Measurements from ENCODE around the gene CASD1.

CASD1 gene

DNA sequence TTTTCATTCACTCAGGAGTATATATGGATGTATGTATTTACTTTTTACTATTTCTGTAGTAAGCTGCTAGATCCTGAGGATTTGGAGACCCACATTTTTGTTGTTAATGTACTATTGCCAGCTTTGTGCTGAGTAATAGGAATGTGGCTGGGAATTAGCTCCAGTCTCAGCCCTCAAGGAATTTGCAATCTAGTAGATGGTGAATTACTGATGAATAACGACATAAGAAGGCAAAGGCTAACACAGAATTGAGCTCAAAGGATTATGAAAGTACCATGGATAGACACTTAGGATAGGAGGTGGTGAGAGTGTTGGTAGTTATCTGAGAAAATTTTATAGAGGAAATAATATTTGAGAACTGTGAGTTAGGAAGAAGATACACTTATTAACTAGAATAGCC is 19.9 kb downstream of the CASD1 start:
- TF ChIP-seq, protein P1, sequence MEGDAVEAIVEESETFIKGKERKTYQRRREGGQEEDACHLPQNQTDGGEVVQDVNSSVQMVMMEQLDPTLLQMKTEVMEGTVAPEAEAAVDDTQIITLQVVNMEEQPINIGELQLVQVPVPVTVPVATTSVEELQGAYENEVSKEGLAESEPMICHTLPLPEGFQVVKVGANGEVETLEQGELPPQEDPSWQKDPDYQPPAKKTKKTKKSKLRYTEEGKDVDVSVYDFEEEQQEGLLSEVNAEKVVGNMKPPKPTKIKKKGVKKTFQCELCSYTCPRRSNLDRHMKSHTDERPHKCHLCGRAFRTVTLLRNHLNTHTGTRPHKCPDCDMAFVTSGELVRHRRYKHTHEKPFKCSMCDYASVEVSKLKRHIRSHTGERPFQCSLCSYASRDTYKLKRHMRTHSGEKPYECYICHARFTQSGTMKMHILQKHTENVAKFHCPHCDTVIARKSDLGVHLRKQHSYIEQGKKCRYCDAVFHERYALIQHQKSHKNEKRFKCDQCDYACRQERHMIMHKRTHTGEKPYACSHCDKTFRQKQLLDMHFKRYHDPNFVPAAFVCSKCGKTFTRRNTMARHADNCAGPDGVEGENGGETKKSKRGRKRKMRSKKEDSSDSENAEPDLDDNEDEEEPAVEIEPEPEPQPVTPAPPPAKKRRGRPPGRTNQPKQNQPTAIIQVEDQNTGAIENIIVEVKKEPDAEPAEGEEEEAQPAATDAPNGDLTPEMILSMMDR (IDR thresholded peaks at IDR 0.05; ENCODE audit: low read depth, low read length): no peak

DNA sequence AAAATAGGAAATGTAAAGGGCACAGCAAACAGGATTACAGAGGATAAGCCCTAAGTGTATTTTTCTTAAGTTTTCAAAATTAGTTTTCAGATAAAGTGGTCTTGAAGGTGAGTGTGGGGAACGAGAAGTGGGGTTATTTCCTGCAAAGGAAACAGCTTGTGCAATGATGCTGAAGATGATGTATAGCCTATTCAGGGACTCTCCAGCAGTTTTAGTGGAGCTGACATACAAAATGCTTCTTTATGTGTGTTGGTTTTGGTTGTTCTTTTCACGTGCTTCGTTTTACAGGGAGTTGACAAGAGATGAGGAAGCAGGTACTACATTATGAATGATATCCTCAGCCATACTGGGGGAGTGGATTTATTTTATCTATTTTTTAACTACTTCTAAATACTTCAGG is 20.5 kb downstream of the CASD1 start:
- TF ChIP-seq, protein P1 (IDR thresholded peaks at IDR 0.05; ENCODE audit: low read depth, low read length): no peak
- no peak overlapping the region for H3K4me3 ChIP-seq (replicated peaks in 1 of 2; ENCODE audit: low read depth in 2 of 2, low read length in 2 of 2)
- DNase-seq (ENCODE audit: low read depth in 2 of 2): no peak

More for the DNA sequence above, 19.9 kb downstream of the CASD1 start:
- no peak overlapping the region for H3K4me3 ChIP-seq (replicated peaks in 1 of 2; ENCODE audit: low read depth in 2 of 2, low read length in 2 of 2)
- DNase-seq (ENCODE audit: low read depth in 2 of 2): peak; percentile 44 to 52

DNA sequence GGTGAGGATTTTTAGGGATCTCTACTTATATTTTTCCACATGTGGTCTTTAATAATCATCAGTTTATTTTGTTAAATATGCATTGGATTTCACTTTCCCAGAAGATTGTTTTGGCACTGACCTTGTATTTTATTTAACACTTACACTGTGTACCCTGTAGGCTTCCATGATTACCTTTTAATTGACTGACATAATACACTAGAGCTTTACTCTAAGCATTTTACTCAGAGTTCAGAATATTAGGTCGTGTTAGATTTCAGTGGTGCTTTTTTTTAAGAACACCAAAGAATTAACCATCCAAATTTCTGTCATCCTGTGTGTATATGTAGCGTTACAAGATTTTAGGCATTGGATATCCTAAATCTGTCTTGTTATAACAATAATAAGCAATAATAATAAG is 23.1 kb downstream of the CASD1 start:
- H3K4me3 ChIP-seq (replicated peaks in 1 of 2; ENCODE audit: low read depth in 2 of 2, low read length in 2 of 2): no peak overlapping the region
- no peak for DNase-seq (ENCODE audit: low read depth in 2 of 2)
- TF ChIP-seq, protein P1 (IDR thresholded peaks at IDR 0.05; ENCODE audit: low read depth, low read length): no peak

DNA sequence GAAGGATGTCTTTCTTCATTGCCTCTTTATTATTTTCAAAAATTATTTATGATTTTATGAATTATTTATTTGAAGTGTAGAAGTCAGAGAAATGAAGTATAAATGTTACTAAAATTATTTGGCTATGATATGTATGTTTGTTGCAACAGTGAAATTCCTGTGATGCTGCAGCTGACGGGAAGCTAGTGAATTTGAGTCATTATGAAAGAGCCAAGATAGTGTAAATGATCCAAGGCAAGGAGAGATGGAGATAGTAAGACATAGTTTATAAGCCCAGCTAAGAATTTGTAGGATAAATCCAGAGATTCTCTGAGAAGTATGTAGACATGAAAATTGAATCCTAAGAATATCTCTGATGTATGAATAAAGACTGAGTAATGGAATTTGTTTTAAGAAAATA is 30.8 kb downstream of the CASD1 start:
- DNase-seq (ENCODE audit: low read depth in 2 of 2): peak; percentile 12 to 64
- TF ChIP-seq, protein P1 (IDR thresholded peaks at IDR 0.05; ENCODE audit: low read depth, low read length): no peak
- H3K4me3 ChIP-seq (replicated peaks in 1 of 2; ENCODE audit: low read depth in 2 of 2, low read length in 2 of 2): no peak overlapping the region

DNA sequence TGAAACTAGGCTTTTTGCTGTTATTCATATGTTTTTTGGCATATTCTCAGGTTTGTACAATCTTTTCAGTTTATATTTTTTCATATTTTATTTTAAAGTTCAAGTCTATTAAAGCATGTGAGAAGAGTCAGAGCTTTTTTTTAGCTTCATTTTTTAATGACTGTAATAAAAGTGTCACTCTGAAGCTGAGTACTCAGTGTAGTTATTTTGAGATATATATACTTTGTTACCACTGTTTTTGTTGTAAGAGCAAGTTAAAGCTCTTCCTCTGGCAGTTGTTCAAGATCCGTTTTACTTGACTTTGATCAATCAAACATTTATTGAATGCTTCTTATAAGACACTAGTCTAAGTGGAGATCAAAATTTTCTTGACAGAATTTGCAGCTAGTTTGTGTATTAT is 37.5 kb downstream of the CASD1 start:
- no peak for DNase-seq (ENCODE audit: low read depth in 2 of 2)
- TF ChIP-seq, protein P1 (IDR thresholded peaks at IDR 0.05; ENCODE audit: low read depth, low read length): no peak
- H3K4me3 ChIP-seq (replicated peaks in 1 of 2; ENCODE audit: low read depth in 2 of 2, low read length in 2 of 2): no peak overlapping the region

DNA sequence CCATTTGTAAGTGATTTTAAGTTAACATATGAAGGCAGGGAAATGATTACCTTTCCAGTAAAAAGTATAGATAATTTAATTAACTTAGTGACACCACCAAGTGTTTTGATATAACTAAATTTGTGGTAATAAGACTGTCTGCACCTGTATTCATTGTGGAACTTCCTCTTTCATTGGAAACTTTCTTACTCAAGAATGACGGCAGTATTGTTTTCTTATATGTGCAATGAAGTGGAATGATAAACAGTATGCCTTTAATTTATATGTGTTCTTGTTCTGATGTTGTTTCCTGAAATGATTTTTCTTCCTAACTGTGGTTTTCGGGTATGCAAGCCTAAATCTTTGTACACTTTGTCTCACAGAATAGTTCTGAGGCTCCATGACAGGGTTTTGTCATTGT is 46.4 kb downstream of the CASD1 start:
- TF ChIP-seq, protein P1 (IDR thresholded peaks at IDR 0.05; ENCODE audit: low read depth, low read length): no peak
- no peak overlapping the region for H3K4me3 ChIP-seq (replicated peaks in 1 of 2; ENCODE audit: low read depth in 2 of 2, low read length in 2 of 2)
- no peak for DNase-seq (ENCODE audit: low read depth in 2 of 2)

DNA sequence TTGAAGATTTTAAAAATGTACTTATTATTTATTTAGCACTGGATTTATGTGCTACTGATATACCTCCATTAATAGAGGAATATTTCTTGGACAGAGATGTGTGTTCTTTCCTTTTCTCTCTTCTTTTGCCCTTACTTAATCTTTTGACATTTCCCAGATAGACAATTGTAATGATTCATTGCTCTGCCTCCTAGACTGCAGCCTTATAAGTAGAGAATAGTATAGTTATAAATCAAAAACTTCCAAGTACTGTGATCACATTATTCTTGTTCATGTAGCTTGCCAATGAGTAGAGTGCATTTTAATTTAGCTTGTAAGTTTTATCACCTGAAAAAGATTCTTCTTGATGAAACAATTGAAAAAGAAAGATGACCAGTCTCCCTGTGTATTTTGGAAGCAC is 47.6 kb downstream of the CASD1 start:
- TF ChIP-seq, protein P1 (IDR thresholded peaks at IDR 0.05; ENCODE audit: low read depth, low read length): no peak
- DNase-seq (ENCODE audit: low read depth in 2 of 2): no peak
- H3K4me3 ChIP-seq (replicated peaks in 1 of 2; ENCODE audit: low read depth in 2 of 2, low read length in 2 of 2): no peak overlapping the region
